ENCODE data around the gene IGFBP6. TPM values are rescaled to one million over a fixed set of nuclear protein-coding genes. Genes with fewer than 3 reads are reported as not detected.
"Not testable (repeated sequence)": the region's sequence is repeated elsewhere in the genome, so short reads cannot be mapped to it uniquely, and the experiment has no call there.

Gene IGFBP6
- total RNA-seq, 2 experiments from 2014 or later = 1.3 to 2.4 TPM

DNA sequence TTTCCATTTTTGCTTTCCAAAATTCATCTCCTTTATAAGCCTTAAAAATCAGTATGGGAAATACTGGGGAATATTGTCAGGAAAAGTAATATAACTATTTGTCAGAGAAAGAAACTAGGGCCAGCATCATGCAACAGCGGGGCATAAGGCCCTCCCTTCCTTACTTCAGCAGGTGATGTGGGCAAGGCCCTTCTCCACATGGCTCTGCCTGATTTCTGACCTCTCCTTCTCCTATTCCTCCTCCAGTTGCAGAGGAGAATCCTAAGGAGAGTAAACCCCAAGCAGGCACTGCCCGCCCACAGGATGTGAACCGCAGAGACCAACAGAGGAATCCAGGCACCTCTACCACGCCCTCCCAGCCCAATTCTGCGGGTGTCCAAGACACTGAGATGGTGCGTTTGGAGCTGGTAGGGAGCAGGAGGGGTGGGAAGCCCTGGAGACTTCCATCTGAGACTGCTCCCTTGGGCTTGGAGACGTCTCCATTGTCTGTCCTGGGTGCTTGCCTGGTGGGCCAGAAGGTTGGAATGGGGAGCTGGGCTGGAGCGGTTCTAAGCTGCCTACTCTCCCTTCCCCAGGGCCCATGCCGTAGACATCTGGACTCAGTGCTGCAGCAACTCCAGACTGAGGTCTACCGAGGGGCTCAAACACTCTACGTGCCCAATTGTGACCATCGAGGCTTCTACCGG lies 3.1 kb downstream of the IGFBP6 start:
- no peak for ATAC-seq
- no peak for DNase-seq
- ChIA-PET CTCF (interaction anchor here (0.7 to 7.5 kb wide), 7 partner anchors 14 to 221 kb away, joined by 3 to 277 read pairs (median 6); partner anchors contain the start of gene SPRYD3), POLR2A (no interaction called here)
- Mint-ChIP-seq H3K36me3 (ENCODE audit: low read depth) (no peaks in the 10 kb centered on the region), H3K27ac (no peak overlapping the region), H3K27me3 (peaks cover 12% of the 10 kb centered on the region), H3K9me3 (ENCODE audit: low read depth) (no peaks in the 10 kb centered on the region), H3K4me3 (no peak overlapping the region), H3K4me1 (peaks cover 43% of the 10 kb centered on the region)
- intact Hi-C loops (cut with DNase I, micrococcal nuclease) = no loop called here

- intact Hi-C loops (cut with DNase I, micrococcal nuclease) = no loop called here
- Mint-ChIP-seq H3K9me3 (ENCODE audit: low read depth) (no peaks in the 10 kb centered on the region), H3K4me1 (peaks cover 43% of the 10 kb centered on the region), H3K4me3 (no peak overlapping the region), H3K27ac (no peak overlapping the region), H3K27me3 (peaks cover 9% of the 10 kb centered on the region), H3K36me3 (ENCODE audit: low read depth) (no peaks in the 10 kb centered on the region)
- ChIA-PET POLR2A (no interaction called here), CTCF (interaction anchor here (0.9 to 7.5 kb wide), 4 partner anchors 22 to 55 kb away, joined by 3 to 277 read pairs (median 18); partner anchors contain the start of gene SPRYD3)
- no peak for DNase-seq
- no peak for ATAC-seq
Measured at GRCh38 chr12:53101266-53101665, 3.8 kb downstream of the IGFBP6 start.

- Mint-ChIP-seq H3K4me1 (peaks cover 38% of the 10 kb centered on the region), H3K36me3 (ENCODE audit: low read depth) (no peaks in the 10 kb centered on the region), H3K27me3 (peaks cover 1% of the 10 kb centered on the region), H3K27ac (peak overlapping the region; percentile 42), H3K4me3 (no peak overlapping the region), H3K9me3 (ENCODE audit: low read depth) (no peaks in the 10 kb centered on the region)
- ATAC-seq (no peak), DNase-seq (no peak)
- POLR2A ChIA-PET = interaction anchor here (1.7 kb wide), 1 partner anchor 23 kb away, joined by 7 read pairs; the partner anchor contains the start of gene SPRYD3
- intact Hi-C loops (cut with DNase I, micrococcal nuclease) = no loop called here
- CTCF ChIA-PET = interaction anchor here (0.7 to 7.5 kb wide), 23 partner anchors 11 to 326 kb away, joined by 3 to 277 read pairs (median 4); partner anchors contain the start of genes AAAS, PFDN5 and SPRYD3
Measured at GRCh38 chr12:53101931-53102781, 4.7 kb downstream of the IGFBP6 start.

DNA sequence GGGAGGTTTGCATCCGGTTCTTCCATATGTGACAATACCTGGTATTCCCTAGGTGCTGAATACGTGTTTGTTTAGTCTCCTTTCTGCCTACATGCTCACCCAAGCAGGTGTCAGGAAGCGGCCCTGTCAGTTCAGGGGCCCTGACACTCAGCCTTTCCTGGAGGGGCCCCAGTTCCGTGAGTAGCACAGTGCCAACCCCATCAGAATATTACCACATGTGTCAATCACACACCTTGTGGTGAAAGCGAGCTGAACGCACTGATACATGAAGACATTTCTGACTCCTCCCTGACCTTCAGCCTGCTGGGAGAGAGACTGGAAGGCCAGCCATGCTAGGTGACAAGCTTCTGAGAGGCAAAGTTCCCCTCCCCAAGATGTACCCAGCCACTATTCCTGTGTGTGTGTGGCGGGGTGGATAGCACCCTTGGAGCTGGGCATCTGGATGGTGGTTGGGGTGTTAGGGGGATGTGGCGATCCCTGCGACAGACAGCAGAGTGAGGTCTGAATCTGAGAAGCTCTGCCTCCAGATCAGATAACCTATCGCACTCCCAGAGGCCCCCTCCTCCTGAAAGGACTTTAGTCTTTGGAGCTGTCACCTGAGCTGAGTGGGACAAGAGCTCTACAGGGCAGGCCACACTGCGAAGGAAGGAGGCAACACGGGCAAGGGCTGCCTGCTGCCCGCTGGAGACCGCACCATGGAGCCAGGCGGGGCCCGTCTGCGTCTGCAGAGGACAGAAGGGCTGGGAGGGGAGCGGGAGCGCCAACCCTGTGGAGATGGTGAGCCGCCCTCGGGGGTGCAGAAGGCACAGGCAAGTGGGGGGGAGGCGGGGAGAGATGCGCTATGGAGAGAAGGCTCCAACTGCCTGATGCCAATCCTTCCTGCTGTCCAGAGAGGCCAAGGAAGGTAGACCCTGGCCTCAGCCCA lies 5.7 kb downstream of the IGFBP6 start, which contains the start of gene SOAT2:
Gene SOAT2, plus strand, starts transcription at position 604 of the 925 bp plus-strand sequence. Its CDS starts 92 bp downstream, at position 696.
- peak within 1 kb of the TSS; percentile 68 for H3K27ac Mint-ChIP-seq
- no peaks in the 10 kb centered on the region for H3K9me3 Mint-ChIP-seq (ENCODE audit: low read depth)
- H3K36me3 Mint-ChIP-seq (ENCODE audit: low read depth) = no peaks in the 10 kb centered on the region
- peaks cover 34% of the 10 kb centered on the region for H3K4me1 Mint-ChIP-seq
- ATAC-seq (peak; percentile 80), DNase-seq (peak; percentile 72)
- no peak within 1 kb of the TSS for H3K4me3 Mint-ChIP-seq
- ChIA-PET CTCF (interaction anchor here (0.6 to 7.5 kb wide), 25 partner anchors 12 to 853 kb away, joined by 3 to 277 read pairs (median 4); partner anchors contain the start of genes AAAS, PFDN5 and SPRYD3), POLR2A (interaction anchor here (0.6 to 1.7 kb wide), 3 partner anchors 24 to 117 kb away, joined by 4 to 7 read pairs (median 4); partner anchors contain the start of gene SPRYD3)
- no peaks in the 10 kb centered on the region for H3K27me3 Mint-ChIP-seq
- intact Hi-C loops (cut with DNase I, micrococcal nuclease) = no loop called here

DNA sequence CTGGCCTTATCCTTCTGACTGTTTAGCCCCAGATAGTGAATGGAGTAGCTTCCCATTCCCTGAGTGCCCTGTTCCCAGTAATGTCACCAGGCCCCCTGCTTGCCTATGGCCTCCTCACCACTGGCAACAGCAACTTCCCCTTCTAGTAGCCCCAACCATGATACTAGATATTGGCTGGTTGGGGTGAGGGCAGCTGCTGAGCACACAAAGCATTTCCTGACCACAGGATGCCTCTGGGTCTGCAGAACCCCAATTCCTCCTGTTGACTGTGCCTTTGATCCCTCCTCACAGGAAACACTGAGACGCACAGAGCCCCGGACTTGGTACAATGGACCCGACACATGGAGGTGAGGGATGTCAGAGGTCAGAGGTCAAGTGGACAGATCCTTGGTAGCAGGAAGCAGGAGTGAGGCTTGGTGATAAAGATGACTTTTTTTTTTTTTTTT lies 6.4 kb downstream of the IGFBP6 start:
- Mint-ChIP-seq H3K27ac (no peak overlapping the region), H3K4me3 (no peak overlapping the region), H3K9me3 (ENCODE audit: low read depth) (no peaks in the 10 kb centered on the region), H3K4me1 (peaks cover 27% of the 10 kb centered on the region), H3K27me3 (no peaks in the 10 kb centered on the region), H3K36me3 (ENCODE audit: low read depth) (no peaks in the 10 kb centered on the region)
- intact Hi-C loops (cut with DNase I, micrococcal nuclease) = no loop called here
- POLR2A ChIA-PET = interaction anchor here (0.7 to 1.7 kb wide), 2 partner anchors 25 to 117 kb away, joined by 4 to 7 read pairs; partner anchors contain the start of gene SPRYD3
- CTCF ChIA-PET = interaction anchor here (0.6 to 7.5 kb wide), 11 partner anchors 18 to 853 kb away, joined by 3 to 277 read pairs (median 4); partner anchors contain the start of genes PFDN5 and SPRYD3
- ATAC-seq = no peak
- no peak for DNase-seq

DNA sequence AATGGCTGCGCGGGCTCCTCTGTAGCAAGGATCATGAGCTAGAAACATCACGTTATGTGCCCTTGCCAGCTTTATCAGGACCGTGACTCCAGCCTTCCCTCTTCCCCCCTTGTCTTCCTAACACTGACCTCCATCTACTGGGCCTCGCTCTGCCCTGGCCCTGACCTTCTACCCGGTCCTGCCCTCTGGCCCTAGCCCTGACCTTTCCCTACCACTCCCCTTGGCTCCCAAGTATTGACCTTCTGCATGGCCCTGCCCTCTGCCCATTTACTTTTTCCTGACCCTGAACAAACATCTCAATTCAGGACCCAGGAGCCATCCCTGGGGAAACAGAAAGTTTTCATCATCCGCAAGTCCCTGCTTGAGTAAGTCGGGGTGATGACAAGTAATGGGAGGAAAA lies 7.8 kb downstream of the IGFBP6 start:
- no peak for ATAC-seq
- Mint-ChIP-seq H3K27me3 (no peaks in the 10 kb centered on the region), H3K27ac (no peak overlapping the region), H3K4me1 (peaks cover 21% of the 10 kb centered on the region), H3K9me3 (ENCODE audit: low read depth) (no peaks in the 10 kb centered on the region), H3K4me3 (no peak overlapping the region), H3K36me3 (ENCODE audit: low read depth) (no peaks in the 10 kb centered on the region)
- intact Hi-C loops (cut with DNase I, micrococcal nuclease) = no loop called here
- no peak for DNase-seq
- POLR2A ChIA-PET = no interaction called here
- CTCF ChIA-PET = interaction anchor here (0.9 to 4.5 kb wide), 3 partner anchors 26 to 71 kb away, joined by 3 to 33 read pairs (median 3); partner anchors contain the start of gene SPRYD3

DNA sequence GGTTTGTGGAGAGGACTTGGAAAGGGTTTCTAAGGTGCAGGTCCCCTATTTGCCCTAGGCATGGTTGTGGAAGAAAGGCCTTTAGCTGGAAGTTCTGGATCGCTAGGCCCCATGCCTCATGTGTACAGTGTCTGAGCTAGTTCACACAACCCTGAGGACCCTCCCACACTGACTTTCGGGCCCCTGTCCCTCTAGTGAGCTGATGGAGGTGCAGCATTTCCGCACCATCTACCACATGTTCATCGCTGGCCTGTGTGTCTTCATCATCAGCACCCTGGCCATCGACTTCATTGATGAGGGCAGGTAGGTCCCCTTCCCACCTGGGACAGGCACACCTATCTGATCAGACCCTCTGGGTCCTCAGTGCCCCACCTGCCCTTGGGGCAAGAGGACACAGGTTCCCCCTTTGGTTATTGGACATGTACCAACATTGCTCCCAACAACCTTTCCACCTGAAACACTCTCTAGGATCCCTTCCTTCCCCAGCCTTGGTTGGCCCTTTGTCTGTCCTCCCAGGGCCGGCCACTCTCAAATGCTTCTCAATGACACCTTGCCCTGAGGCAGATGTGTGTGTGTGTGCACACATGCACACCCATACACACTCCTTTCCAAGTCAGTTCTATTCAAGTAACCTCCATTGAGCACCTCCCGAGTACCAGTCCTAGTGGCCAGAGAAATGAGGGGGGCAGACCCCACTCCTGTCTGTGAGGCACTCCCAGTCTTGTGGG lies 8.4 kb downstream of the IGFBP6 start:
- Mint-ChIP-seq H3K4me3 (no peak overlapping the region), H3K9me3 (ENCODE audit: low read depth) (no peaks in the 10 kb centered on the region), H3K36me3 (ENCODE audit: low read depth) (no peaks in the 10 kb centered on the region), H3K4me1 (peaks cover 21% of the 10 kb centered on the region), H3K27me3 (no peaks in the 10 kb centered on the region), H3K27ac (no peak overlapping the region)
- intact Hi-C loops (cut with DNase I, micrococcal nuclease) = no loop called here
- ChIA-PET CTCF (interaction anchor here (1.1 kb wide), 1 partner anchor 71 kb away, joined by 3 read pairs; no protein-coding TSS in a partner anchor), POLR2A (no interaction called here)
- no peak for DNase-seq
- no peak for ATAC-seq

DNA sequence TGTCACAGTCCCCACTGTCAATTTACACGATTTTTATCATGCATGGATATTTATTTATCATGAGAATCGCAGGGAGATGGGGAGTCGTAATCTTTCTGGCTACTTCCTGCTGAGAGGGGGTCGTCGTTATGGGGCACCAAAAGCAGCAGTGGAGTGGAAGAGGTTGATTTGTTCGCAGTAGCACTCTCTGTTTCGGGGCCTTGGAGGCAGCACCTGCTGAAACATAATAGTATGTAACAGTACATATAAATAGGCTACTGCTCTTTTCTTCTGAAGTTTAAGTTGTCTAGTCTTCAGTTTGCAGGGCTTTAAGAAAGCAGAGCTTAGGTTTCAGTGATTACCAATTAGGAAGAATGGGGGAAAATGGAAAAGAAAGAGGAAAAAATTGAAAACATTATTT lies 9.7 kb downstream of the IGFBP6 start:
- Mint-ChIP-seq H3K27ac (no peak overlapping the region), H3K9me3 (ENCODE audit: low read depth) (no peaks in the 10 kb centered on the region), H3K27me3 (no peaks in the 10 kb centered on the region), H3K4me3 (no peak overlapping the region), H3K4me1 (peaks cover 19% of the 10 kb centered on the region), H3K36me3 (ENCODE audit: low read depth) (no peaks in the 10 kb centered on the region)
- CTCF ChIA-PET = interaction anchor here (1.3 kb wide), 1 partner anchor 8 kb away, joined by 4 read pairs; no protein-coding TSS in a partner anchor
- DNase-seq (no peak), ATAC-seq (no peak)
- POLR2A ChIA-PET = interaction anchor here (0.6 kb wide), 1 partner anchor 90 kb away, joined by 3 read pairs; no protein-coding TSS in a partner anchor
- intact Hi-C loops (cut with DNase I, micrococcal nuclease) = no loop called here

DNA sequence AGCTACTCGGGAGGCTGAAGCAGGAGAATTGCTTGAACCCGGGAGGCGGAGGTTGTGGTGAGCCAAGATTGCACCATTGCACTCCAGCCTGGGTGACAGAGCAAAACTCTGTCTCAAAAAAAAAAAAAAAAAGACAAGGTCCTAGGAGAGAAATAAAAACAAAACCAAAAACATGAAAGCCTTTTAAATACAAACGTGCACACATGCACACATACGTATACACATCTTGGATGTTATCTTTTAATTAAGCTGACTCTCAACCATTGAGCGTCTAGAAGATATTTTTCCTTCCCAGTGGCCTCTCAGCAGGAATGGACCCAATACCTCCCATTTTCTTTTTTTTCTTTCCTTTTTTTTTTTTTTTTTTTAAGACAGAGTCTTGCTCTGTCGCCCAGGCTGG lies 15.0 kb downstream of the IGFBP6 start:
- H3K27me3 Mint-ChIP-seq = not testable (repeated sequence)

DNA sequence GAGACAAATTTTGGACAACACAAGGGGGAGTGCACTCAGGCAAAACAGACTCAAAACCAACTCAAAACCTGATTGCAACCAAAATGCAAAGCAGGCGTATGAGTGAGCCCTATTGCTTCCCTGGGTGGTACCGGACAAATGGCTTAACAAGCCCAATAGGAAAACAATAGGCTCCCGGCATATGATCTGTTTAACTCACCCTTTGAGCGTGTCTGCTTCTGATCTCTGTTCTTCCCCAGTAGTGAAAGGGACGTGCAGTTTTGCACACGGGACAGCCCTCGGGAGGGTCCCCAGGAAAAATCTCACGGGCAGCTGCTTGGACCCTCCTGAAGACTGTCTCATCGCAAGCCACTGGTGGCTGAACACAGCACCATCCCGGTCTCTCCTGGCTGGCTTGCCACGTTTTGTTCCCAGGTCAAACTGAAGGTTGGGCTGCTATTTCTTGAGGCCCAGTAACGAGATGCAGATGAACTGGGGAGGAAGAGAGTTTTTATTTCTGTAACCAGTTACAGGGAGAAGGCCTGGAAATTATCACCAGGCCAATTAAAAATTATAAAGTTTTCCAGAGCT lies 15.8 kb downstream of the IGFBP6 start:
- DNase-seq (no peak), ATAC-seq (no peak)
- Mint-ChIP-seq H3K27me3 (no peaks in the 10 kb centered on the region), H3K4me1 (no peaks in the 10 kb centered on the region), H3K27ac (no peak overlapping the region), H3K9me3 (ENCODE audit: low read depth) (no peaks in the 10 kb centered on the region), H3K4me3 (no peak overlapping the region), H3K36me3 (ENCODE audit: low read depth) (no peaks in the 10 kb centered on the region)
- POLR2A ChIA-PET = no interaction called here
- CTCF ChIA-PET = interaction anchor here (1.1 kb wide), 1 partner anchor 18 kb away, joined by 3 read pairs; no protein-coding TSS in a partner anchor
- intact Hi-C loops (cut with DNase I, micrococcal nuclease) = no loop called here

More for the DNA sequence above, 15.0 kb downstream of the IGFBP6 start:
- POLR2A ChIA-PET; H3K27ac Mint-ChIP-seq; ATAC-seq; H3K36me3 Mint-ChIP-seq (ENCODE audit: low read depth); H3K9me3 Mint-ChIP-seq (ENCODE audit: low read depth); intact Hi-C loops (cut with DNase I, micrococcal nuclease); DNase-seq; H3K4me3 Mint-ChIP-seq; H3K4me1 Mint-ChIP-seq: not testable (repeated sequence)
- CTCF ChIA-PET = interaction anchor here (1.2 kb wide), 1 partner anchor 47 kb away, joined by 4 read pairs; no protein-coding TSS in a partner anchor
